Measurements from ENCODE around the gene LIPC. TPM values are rescaled to one million over a fixed set of nuclear protein-coding genes. Genes with fewer than 3 reads are reported as not detected.

LIPC gene
- total and polyA plus RNA-seq, 2 experiments from 2014 or later, result not detected

DNA sequence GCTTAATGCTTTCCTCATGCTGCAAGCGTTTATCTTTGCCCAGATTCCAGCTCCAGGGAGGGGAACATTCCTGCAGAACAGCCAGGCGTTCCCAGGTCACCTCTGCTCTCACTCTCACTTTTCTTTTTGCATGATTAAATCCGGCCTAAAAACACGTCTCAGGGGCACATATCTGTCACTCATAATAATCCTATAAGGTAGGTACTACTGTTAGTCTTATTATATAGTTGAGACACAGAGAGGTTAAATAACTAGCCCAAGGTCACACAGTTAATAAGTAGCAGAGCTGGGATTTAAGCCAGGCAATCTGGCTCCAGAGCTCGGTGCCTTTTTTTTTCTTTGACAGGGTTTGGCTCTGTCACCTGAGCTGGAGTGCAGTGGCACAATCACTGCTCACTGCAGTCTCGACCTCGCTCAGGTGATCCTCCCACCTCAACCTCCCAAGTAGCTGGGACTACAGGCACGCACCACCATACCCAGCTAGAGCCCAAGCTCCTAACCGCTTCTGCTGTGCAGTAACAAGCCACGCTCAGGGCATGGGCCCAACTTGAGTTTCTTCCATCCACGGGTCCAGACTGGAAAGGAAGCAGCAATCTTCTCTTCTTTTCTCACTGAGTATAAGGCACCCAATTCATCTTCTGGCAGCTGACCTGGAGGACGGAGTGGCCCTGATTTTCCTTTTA, 96.5 kb downstream of the LIPC start:
- Histone ChIP-seq H3K27ac (ENCODE audit: low read depth) (no peak overlapping the region), H3K79me2 (replicated peaks; ENCODE audit: insufficient read depth) (no peaks in the 10 kb centered on the region), H3F3A (replicated peaks; ENCODE audit: low read depth) (no peaks in the 10 kb centered on the region), H3K9me2 (ENCODE audit: insufficient read depth) (peaks cover 6% of the 10 kb centered on the region; the same call in 1 of the 2 replicates), H3K4me1 (ENCODE audit: insufficient read depth) (no peaks in the 10 kb centered on the region), H3K4me2 (no peak overlapping the region), H3K4me3 (no peak overlapping the region), H3K36me3 (ENCODE audit: insufficient read depth) (no peaks in the 10 kb centered on the region), H4K20me1 (replicated peaks; ENCODE audit: insufficient read depth) (no peaks in the 10 kb centered on the region), H3K27me3 (ENCODE audit: insufficient read depth) (no peaks in the 10 kb centered on the region), H2AFZ (no peak overlapping the region)
- Mint-ChIP-seq H3K9me3 (no peaks in the 10 kb centered on the region), H3K4me3 (no peak overlapping the region), H3K27ac (no peak overlapping the region), H3K36me3 (ENCODE audit: low read depth) (no peaks in the 10 kb centered on the region), H3K27me3 (ENCODE audit: insufficient read depth, low read depth, poor library complexity) (peaks cover 2% of the 10 kb centered on the region), H3K4me1 (no peaks in the 10 kb centered on the region)
- DNase-seq (ENCODE audit: low spot score) (no peak), ATAC-seq (no peak)
- TF ChIP-seq, protein P1, sequence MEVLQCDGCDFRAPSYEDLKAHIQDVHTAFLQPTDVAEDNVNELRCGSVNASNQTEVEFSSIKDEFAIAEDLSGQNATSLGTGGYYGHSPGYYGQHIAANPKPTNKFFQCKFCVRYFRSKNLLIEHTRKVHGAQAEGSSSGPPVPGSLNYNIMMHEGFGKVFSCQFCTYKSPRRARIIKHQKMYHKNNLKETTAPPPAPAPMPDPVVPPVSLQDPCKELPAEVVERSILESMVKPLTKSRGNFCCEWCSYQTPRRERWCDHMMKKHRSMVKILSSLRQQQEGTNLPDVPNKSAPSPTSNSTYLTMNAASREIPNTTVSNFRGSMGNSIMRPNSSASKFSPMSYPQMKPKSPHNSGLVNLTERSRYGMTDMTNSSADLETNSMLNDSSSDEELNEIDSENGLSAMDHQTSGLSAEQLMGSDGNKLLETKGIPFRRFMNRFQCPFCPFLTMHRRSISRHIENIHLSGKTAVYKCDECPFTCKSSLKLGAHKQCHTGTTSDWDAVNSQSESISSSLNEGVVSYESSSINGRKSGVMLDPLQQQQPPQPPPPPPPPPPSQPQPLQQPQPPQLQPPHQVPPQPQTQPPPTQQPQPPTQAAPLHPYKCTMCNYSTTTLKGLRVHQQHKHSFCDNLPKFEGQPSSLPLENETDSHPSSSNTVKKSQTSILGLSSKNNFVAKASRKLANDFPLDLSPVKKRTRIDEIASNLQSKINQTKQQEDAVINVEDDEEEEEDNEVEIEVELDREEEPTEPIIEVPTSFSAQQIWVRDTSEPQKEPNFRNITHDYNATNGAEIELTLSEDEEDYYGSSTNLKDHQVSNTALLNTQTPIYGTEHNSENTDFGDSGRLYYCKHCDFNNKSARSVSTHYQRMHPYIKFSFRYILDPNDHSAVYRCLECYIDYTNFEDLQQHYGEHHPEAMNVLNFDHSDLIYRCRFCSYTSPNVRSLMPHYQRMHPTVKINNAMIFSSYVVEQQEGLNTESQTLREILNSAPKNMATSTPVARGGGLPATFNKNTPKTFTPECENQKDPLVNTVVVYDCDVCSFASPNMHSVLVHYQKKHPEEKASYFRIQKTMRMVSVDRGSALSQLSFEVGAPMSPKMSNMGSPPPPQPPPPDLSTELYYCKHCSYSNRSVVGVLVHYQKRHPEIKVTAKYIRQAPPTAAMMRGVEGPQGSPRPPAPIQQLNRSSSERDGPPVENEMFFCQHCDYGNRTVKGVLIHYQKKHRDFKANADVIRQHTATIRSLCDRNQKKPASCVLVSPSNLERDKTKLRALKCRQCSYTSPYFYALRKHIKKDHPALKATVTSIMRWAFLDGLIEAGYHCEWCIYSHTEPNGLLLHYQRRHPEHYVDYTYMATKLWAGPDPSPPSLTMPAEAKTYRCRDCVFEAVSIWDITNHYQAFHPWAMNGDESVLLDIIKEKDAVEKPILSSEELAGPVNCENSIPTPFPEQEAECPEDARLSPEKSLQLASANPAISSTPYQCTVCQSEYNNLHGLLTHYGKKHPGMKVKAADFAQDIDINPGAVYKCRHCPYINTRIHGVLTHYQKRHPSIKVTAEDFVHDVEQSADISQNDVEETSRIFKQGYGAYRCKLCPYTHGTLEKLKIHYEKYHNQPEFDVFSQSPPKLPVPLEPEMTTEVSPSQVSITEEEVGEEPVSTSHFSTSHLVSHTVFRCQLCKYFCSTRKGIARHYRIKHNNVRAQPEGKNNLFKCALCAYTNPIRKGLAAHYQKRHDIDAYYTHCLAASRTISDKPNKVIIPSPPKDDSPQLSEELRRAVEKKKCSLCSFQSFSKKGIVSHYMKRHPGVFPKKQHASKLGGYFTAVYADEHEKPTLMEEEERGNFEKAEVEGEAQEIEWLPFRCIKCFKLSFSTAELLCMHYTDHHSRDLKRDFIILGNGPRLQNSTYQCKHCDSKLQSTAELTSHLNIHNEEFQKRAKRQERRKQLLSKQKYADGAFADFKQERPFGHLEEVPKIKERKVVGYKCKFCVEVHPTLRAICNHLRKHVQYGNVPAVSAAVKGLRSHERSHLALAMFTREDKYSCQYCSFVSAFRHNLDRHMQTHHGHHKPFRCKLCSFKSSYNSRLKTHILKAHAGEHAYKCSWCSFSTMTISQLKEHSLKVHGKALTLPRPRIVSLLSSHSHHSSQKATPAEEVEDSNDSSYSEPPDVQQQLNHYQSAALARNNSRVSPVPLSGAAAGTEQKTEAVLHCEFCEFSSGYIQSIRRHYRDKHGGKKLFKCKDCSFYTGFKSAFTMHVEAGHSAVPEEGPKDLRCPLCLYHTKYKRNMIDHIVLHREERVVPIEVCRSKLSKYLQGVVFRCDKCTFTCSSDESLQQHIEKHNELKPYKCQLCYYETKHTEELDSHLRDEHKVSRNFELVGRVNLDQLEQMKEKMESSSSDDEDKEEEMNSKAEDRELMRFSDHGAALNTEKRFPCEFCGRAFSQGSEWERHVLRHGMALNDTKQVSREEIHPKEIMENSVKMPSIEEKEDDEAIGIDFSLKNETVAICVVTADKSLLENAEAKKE (CRISPR knock-in tag; IDR thresholded peaks at IDR 0.05), result no peak

DNA sequence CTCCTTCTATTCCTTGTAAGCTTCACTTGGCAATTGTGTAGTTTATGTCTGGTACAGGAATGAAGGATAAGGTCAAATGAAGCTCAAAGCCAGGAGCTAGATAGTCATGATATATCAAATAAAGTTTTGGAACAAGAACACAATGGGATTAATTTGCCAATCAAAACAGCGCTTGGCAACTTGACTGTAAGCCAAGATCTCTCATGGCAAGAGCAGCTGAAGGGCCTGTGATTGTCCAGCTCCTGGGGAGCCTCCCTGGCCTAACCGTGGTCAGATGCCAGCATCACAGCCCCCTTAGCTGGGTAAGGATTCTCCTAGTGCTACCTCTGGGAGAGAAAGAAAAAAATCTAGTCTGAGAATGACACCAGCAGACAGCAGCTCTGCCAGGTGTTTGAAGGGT, 97.2 kb downstream of the LIPC start:
- DNase-seq (ENCODE audit: low spot score) (no peak), ATAC-seq (no peak)
- Histone ChIP-seq H3K27ac (ENCODE audit: low read depth) (no peak overlapping the region), H3K36me3 (ENCODE audit: insufficient read depth) (no peaks in the 10 kb centered on the region), H3K9me2 (ENCODE audit: insufficient read depth) (peaks cover 6% of the 10 kb centered on the region; the same call in 1 of the 2 replicates), H2AFZ (no peak overlapping the region), H3K4me2 (no peak overlapping the region), H3K4me1 (ENCODE audit: insufficient read depth) (no peaks in the 10 kb centered on the region), H3K79me2 (replicated peaks; ENCODE audit: insufficient read depth) (no peaks in the 10 kb centered on the region), H4K20me1 (replicated peaks; ENCODE audit: insufficient read depth) (no peaks in the 10 kb centered on the region), H3K4me3 (no peak overlapping the region), H3K27me3 (ENCODE audit: insufficient read depth) (no peaks in the 10 kb centered on the region), H3F3A (replicated peaks; ENCODE audit: low read depth) (no peaks in the 10 kb centered on the region)
- Mint-ChIP-seq H3K27me3 (ENCODE audit: insufficient read depth, low read depth, poor library complexity) (peaks cover 2% of the 10 kb centered on the region), H3K9me3 (no peaks in the 10 kb centered on the region), H3K4me1 (no peaks in the 10 kb centered on the region), H3K36me3 (ENCODE audit: low read depth) (no peaks in the 10 kb centered on the region), H3K4me3 (no peak overlapping the region), H3K27ac (no peak overlapping the region)
- TF ChIP-seq EZH2phosphoT487 (IDR thresholded peaks at IDR 0.05; ENCODE audit: unreplicated experiment) (no peak), ZNF114 (CRISPR knock-in tag; IDR thresholded peaks at IDR 0.05) (no peak), JUNB (IDR thresholded peaks at IDR 0.05; ENCODE audit: unreplicated experiment) (no peak), NANOG (IDR thresholded peaks at IDR 0.05; ENCODE audit: borderline replicate concordance) (no peak), EZH2 (IDR thresholded peaks at IDR 0.05; ENCODE audit: low read depth, unreplicated experiment) (no peak), ZNF331 (CRISPR knock-in tag; IDR thresholded peaks at IDR 0.05; ENCODE audit: low read depth) (no peak), CREB1 (CRISPR knock-in tag; IDR thresholded peaks at IDR 0.05; ENCODE audit: low read depth) (no peak), STAT1 (IDR thresholded peaks at IDR 0.05; ENCODE audit: unreplicated experiment) (no peak), POLR2AphosphoS5 (IDR thresholded peaks at IDR 0.05; ENCODE audit: low read depth) (no peak)
